ENCODE data around the gene SHC4. TPM values are rescaled to one million over a fixed set of nuclear protein-coding genes. Genes with fewer than 3 reads are reported as not detected.
A peak's percentile ranks its signal among the peaks of the same experiment; 100 is the strongest.
"Not testable (repeated sequence)": the region's sequence is repeated elsewhere in the genome, so short reads cannot be mapped to it uniquely, and the experiment has no call there.

Gene SHC4
- total RNA-seq, 1 donor from 2014 or later: 2.4 TPM

DNA sequence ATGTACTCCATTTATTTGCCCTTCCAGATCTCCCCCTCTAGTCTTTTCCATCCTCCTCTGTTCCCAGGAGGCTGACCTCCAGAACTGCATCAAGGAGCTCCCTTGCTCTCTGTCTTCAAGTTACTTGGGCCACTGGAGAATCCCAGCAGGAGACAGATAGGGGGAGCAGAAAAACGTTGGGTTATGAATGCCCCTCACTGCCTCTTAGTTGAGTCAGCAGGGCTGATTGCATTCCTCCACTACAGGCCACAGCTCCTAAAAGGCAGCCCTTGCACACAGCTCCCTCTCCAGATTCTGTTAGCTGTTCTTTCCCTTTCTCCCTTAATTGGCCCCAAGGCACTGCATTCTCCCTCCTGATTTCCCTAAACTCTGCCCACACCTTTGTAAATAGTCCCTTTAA is 140.5 kb downstream of the SHC4 start:
- no peak for ATAC-seq
- intact Hi-C loops (cut with micrococcal nuclease): no loop called here
- no peak for DNase-seq

DNA sequence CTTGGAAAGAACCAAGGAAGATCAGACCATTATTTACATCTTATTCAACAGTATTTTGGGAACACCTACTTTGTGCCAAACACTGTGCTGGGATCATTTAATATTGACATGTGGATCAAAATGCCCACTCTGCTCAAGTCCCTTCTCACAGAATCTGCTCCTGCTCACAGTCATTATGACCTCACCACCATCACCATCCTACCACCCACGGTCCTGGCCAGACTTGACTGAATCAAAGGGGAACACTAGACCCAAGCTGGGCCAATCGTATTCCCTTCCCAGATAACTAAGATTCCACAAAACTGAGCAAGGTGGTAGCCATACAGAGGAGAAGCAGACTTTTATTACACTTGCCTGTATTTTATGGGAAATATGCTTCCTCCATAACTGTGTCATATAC is 149.4 kb downstream of the SHC4 start:
- ATAC-seq (no peak), DNase-seq (no peak)
- intact Hi-C loops (cut with micrococcal nuclease): no loop called here

DNA sequence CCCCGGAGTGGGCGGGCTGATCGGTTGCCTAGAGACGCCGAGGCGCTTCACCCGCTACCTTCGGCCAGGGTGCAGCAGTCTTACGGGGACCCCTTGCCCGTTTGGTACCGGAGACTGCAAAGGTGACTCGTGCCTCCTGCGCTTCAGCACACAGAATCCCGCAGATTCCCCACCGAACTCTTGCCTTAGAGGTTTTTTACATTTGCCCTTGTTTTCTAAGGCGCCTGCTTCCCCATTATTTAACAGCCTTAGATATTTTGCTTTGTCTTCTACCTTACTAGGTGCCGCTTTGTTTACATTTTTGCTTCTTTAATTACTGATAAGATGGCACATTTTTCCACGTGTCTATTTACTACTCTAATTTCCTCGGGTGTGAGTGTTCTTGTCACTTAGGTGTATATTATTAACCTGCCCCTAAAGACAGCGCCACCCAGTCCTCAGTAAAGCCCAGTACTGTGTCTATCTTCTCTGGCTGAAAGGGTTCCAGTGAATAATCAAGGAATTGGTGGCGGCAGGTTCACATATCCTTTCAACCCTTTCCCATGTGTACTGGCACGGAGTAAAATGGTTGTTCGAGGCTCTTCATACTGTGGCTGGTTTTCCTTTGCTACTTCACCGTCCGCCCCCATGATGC is 152.3 kb downstream of the SHC4 start:
- DNase-seq: no peak
- ATAC-seq: peak; percentile 9
- intact Hi-C loops (cut with micrococcal nuclease): no loop called here

DNA sequence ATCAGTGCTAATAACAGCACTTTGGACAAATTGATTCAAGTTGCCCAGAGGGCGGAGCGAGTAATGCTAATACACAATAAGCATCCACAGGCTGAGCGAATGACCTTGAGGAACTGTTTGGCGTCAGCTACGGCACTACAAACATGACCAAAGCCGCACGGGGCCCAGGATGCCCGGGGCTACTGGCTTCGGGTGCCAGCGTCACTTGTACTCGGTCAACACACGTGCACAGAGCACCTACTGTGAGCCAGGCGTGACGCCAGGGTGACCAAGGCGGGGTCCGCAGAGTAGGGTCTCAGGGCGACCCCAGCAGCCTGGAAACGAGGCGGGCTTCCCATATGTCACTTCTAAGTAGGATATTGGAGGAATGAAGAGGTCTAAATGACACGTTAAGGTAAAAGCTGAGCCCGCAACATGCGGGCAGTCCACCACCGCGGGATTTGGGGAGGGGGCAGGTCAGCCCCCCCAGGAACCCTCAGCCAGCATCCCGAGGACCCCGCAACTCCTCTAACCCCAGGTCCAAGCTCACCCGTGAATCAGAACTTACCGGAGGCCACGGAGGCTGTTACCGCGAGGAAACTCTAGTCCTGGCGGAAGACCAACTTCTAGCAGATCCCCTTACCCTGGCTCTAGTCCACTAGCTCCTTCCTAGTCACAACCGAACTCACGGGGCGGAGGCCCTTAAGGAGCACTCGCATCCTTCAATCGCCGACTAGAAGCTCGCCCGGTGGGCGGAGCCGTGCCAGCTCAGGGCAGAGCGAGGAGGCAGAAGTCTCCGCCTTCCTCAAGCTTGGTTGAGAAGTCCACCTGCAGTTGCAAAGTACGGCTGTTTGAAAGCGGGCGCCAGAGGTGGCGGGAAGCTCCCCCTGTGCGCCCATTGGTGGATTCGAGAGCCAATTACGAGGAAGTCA is 153.1 kb downstream of the SHC4 start, which contains the start of gene CEP152:
Gene CEP152, minus strand, starts transcription at position 656 of the 911 bp plus-strand sequence. CDS start 5,420 bp downstream, outside the sequence.
- intact Hi-C loops (cut with micrococcal nuclease): no loop called here
- peak; percentile 95 for DNase-seq
- peak; percentile 99 for ATAC-seq

DNA sequence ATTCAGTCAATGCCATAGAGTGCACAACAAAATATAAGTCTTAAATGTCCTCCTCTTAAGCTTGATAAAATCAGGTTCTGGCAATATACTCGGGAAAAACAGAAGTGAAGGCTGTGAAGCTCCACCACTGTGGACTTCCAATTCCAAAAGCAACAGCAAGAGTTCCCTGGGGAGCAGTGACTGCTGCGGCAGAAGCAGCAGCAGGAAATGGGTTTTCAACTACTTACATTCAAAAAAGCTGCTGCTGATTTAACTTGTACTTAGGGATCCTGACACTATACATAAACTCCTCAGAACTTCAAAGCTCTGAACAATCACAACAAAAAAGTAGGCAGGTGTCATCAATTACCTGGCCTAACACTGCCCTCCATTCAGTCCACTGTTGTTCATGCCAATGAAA is 157.6 kb downstream of the SHC4 start:
- DNase-seq (no peak), ATAC-seq (no peak)
- intact Hi-C loops (cut with micrococcal nuclease): no loop called here

DNA sequence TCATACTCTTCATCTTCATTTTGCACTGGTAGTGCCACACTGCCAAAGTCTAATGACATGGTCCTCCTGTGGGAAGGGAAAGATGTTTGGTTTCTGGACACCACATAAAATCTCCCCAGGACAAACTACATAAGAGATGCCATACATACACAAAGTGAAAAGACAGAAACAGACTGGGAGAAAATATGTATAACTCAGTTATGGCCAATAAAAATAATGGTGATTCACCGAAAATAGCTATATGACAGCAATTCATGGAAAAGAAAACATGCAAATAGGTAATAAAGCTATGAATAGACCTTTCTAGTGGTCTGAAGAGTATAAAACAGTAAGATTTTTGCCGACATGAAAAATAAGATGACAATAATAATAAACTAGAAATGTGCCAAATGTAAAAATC is 158.1 kb downstream of the SHC4 start:
- intact Hi-C loops (cut with micrococcal nuclease): no loop called here
- DNase-seq (no peak), ATAC-seq (no peak)

DNA sequence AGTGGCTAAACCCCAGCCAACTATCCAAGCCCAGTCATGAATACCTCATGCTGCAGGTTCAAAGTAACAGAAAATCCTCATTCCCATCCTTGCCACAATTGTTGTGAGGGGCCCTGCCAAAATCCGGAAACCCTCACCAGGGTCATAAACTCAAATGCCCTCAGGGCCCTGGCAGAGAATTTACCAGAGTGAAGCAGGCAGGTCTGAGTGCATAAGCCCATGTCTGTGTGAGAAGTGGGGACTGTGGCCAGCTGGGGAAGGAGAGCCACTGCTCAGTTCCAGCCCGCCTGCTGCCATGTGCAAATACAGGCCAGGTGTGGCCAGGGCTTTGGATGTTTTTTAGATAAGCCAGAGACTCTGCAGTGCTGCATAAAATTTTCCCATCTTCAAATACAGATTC is 159.8 kb downstream of the SHC4 start:
- intact Hi-C loops (cut with micrococcal nuclease): no loop called here
- ATAC-seq (no peak), DNase-seq (no peak)

DNA sequence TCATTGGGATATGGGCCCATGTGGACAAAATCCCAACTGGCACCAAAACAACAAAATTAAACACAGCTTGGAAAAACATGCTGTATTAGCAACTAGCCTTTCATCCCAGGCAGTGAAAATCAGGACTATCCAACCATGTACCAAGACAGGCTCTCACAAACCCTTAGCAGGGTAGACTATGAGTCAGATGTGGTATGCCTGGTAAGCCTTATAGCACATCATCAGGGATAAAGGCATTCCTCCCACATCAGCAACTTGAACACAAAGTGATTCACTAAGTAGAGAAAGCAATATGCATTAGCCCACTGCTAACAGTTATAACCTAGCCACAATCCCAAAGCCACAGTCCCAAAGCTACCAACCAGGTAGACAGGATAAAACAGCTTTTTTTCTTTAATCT is 160.9 kb downstream of the SHC4 start:
- no peak for DNase-seq
- intact Hi-C loops (cut with micrococcal nuclease): no loop called here
- no peak for ATAC-seq

DNA sequence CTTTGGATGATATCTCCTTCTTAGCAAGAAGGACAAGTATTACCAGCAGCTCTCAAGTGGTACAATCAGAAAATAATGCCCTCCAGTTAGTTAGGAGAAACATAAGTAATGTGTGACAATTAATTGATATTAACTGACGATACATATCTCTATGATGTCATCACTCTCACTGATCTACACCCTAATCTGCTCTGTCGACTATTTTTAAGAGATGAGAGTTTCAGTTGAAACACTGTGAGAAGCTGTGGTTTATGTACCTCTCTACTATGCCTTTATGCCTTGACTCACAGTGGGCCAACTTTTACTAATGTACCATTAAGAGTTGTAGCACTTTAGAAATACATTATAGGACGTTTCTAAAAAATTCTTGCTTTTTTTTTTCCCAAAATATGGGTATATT is 161.5 kb downstream of the SHC4 start:
- intact Hi-C loops (cut with micrococcal nuclease): no loop called here
- DNase-seq (no peak), ATAC-seq (no peak)

DNA sequence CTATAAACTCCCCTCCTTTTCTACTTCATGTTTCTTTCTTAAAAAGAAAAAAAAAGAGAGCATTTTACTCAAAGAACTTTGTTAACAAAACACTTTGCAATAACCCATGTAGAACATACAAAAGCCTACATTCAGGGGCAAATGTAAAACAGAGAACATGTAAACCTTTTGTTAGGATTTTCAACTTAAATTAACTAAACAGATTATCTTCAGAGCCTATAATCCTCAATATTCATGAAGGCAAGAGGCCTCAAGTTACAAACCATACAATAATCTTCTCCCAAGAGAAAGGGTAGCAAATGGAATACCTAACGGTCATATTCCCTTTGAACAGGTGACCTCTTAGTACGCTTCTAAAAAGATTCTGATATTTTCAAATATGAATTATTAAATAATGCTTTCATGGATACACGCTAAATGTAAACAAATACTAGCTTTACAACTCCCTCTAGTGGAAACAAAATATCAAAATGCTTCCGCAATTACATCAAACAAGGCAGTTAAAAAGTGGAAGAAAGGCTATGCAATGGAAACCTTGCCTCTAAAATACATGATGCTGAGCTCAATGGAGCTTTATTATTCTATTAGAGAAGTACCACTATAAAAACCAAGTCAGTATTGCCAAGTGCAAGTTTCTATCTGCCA is 162.8 kb downstream of the SHC4 start:
- no peak for DNase-seq
- intact Hi-C loops (cut with micrococcal nuclease): no loop called here
- ATAC-seq: peak; percentile 41

DNA sequence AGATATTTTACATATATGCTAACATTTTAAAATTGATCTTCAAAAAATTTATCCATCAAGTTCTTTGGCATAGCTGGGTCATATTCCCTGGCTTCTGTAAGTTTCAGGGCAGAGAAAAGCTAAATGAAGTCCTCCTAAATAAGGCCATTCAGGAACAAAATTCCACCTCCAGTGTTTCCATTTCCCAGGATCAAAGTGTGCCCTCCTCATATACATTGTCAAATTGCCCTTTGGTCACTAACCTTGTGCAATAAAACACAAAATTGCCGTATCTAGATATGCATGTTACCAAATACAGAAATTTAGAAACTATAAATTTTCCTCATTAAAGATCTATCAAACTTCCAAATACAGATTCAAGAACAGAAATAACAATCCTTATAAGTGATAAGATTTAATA is 163.5 kb downstream of the SHC4 start:
- DNase-seq (no peak), ATAC-seq (no peak)
- intact Hi-C loops (cut with micrococcal nuclease): no loop called here

DNA sequence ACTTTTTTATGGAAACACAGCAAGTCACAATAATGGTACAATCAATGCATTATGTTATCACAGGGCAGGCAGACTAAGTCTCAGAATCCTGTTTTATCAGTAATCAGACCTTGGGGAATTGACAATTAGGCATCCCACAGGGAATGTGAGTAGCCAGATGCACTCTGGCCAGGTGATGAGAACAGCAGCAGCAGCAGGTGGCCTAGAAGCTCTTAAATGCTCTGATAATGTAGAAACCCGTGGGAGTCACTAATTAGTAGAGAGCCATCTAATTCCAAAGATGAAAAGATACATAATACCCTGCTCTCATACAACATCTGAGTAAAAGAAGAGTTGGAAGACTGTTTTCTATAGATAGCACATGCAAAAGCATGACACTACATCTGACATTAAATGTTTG is 165.4 kb downstream of the SHC4 start:
- no peak for DNase-seq
- no peak for ATAC-seq
- intact Hi-C loops (cut with micrococcal nuclease): loop anchor here (10.0 kb wide), 1 partner anchor 444 kb away; no protein-coding TSS in a partner anchor

DNA sequence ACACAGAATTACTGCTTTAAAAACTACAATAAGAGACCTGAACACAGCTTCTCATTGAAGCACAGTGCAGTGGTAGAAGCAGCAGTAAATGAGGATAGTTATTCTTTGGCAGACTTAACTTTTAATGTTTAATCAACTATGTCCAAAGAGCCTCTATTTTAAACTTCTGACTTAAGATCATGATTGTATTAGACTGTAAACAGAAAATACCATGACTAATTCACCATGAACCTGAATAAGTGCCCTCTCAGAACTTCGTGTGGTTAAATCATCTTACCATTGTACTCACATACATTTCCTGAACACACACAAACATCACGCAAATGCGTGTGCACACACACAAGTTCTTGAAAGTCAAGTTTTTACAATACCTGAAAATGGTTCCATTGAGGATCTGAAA is 166.8 kb downstream of the SHC4 start:
- intact Hi-C loops (cut with micrococcal nuclease): loop anchor here (10.0 kb wide), 1 partner anchor 442 kb away; no protein-coding TSS in a partner anchor
- DNase-seq (no peak), ATAC-seq (no peak)

DNA sequence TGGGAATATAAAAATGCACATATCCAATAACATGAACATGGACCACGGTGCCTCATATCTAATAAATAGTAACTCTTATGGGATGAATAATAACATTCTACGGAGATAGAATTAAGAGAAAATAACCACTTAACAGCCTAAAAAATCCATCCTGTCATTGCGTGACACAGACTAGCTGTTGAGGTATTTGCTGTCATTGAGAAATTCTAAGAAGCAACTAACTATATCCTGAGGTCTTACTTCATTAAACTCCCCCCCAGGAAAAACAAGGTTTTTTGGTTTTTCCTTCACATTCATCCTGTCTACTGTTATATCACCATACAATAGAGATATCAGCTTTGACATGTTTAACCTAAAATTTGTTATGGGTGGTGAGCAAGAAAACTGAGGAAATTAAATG is 167.2 kb downstream of the SHC4 start:
- DNase-seq: no peak
- intact Hi-C loops (cut with micrococcal nuclease): loop anchor here (10.0 kb wide), 1 partner anchor 442 kb away; no protein-coding TSS in a partner anchor
- ATAC-seq: no peak

DNA sequence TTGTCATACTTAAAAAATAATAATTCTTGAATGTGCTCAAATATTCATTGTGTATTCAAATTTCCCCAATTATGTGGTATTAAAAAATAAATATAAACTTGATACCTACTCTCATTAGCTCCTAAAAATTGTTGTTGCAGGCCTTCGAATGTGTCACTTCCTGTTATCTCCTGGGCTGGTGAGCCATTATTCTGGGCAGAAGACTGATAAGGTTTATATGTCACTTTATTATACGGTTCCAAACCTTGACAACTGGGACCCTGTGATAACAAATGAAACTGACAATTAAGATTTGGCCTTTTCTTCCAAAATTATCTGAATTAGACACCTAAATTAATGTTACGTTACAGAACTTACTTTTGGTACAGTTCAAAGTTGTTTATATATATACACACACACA is 167.8 kb downstream of the SHC4 start:
- ATAC-seq (no peak), DNase-seq (no peak)
- intact Hi-C loops (cut with micrococcal nuclease): loop anchor here (10.0 kb wide), 1 partner anchor 441 kb away; no protein-coding TSS in a partner anchor

DNA sequence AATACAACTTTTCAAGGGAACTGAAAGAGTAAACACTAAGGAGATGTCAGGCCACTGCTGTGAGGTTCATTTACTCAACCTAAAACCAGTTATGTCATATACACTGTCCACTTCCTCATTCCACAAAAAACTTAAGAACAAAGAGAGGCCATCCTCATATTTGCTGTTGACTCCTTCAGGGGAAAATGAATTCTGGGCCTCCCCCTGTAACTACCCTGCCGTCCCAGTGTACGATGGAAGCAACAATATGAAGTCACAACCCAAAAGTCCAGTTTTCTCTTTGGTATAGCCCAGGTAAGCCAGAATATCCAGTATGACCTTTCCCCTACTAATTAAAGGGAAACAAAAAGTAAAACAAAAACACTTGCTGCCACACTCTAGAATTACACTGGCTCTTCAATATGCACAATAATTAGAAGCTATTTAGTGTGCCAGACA is 169.0 kb downstream of the SHC4 start:
- intact Hi-C loops (cut with micrococcal nuclease): loop anchor here (10.0 kb wide), 1 partner anchor 440 kb away; no protein-coding TSS in a partner anchor
- no peak for DNase-seq
- ATAC-seq: peak; percentile 58

DNA sequence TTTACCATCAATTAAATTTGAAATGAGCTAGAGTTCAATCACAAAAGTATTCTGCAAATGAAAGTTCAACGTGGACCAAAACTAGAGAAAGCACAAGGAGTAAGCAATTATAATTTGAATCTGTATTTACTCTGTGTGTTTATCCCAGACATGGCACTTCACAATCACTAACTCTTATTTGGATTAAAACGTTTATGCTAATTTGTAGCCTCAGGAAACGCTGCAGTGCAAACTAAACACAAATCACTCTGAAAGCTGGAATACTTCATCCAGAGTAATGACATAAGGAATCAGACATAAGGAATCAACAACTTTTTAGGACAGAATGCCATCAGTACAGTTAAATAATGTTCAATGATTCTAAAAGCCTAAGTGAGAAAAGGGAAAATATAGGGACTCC is 171.3 kb downstream of the SHC4 start:
- DNase-seq (no peak), ATAC-seq (no peak)
- intact Hi-C loops (cut with micrococcal nuclease): loop anchor here (10.0 kb wide), 1 partner anchor 438 kb away; no protein-coding TSS in a partner anchor

DNA sequence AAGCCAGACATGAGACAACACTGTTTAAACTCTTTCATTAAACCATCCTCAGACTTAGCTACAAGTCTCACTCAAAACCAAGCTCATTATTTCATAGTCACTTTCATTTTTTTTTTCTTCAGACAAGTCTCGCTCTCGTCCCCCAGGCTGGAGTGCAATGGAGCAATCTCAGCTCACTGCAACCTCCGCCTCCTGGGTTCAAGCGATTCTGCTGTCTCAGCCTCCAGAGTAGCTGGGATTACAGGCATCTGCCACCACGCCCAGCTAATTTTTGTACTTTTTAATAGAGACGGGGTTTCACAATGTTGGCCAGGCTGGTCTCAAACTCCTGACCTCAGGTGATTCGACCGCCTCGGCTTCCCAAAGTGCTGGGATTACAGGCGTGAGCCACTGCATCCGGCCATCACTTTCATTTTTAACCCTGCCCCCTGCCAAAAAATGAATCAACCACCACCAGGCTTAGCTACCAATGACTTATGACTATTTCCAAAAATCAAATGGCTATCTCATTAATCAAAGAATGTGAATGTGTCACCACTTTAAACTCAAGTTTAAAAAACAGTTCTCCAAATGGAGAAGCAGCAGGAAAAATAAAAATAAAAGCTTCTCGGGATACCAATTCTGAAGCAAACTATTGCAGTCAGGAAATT is 173.1 kb downstream of the SHC4 start:
- ATAC-seq, DNase-seq: not testable (repeated sequence)
- intact Hi-C loops (cut with micrococcal nuclease): loop anchor here (10.0 kb wide), 1 partner anchor 436 kb away; no protein-coding TSS in a partner anchor

DNA sequence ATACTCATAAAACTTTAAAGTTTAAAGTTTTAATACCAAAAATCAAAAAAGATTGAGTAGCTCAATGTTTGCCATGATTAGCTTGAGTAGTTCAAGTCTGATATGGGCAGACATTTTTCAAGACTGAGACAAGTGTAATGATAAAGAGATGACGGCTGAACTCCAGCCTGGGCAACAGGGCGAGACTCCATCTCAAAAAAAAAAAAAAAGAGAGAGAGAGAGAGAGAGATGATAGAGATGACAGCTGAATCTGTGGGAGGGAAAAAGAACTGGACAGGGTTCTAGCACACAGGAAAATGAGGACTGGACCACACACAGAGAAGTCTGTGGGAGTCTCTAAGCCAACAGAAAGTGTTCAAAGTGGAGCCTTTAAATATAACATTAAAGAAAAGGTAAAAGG is 178.0 kb downstream of the SHC4 start:
- ATAC-seq (peak; percentile 56), DNase-seq (no peak)
- intact Hi-C loops (cut with micrococcal nuclease): no loop called here

Measured in left ventricle myocardium superior (tissue), 1 donor.